ENCODE measurements around the gene ZFYVE28.

The ZFYVE28 gene

GRCh38 chr4:2343476-2343875 is 75.0 kb downstream of the ZFYVE28 start:
- no peak for DNase-seq

GRCh38 chr4:2341911-2342652 is 76.4 kb downstream of the ZFYVE28 start:
- DNase-seq, result no peak

GRCh38 chr4:2341261-2341841 is 77.1 kb downstream of the ZFYVE28 start:
- no peak for DNase-seq

GRCh38 chr4:2340272-2341061 is 78.0 kb downstream of the ZFYVE28 start:
- no peak for DNase-seq

GRCh38 chr4:2339458-2340271 is 78.8 kb downstream of the ZFYVE28 start:
- DNase-seq, result no peak

DNA sequence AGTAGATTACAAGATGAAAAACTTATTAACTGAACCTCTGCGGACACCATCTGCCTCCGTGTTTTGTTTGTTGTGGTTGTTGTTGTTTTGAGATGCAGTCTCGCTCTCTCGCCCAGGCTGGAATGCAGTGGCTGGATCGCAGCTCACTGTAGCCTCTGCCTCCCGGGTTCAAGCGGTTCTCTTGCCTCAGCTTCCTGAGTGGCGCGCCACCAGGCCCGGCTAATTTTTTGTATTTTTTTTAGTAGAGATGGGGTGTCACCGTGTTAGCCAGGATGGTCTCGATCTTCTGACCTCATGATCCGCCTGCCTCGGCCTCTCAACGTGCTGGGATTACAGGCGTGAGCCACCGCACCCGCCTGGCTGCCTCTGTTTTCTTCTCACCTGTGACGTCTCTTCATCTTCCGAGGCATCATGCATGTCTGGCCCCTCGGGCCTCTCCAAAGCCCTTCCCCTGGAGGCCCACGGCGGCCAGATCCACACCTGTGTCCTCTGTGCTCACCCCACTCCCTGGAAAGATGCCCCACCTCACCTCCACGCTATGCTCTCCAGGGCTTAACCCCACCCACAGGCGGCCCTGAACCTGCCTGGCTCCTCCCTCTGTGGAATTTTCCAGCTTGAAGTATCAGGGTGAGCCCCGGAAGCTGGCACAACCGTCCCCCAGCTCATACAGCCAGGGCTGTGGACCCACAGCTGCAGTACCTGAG is 79.5 kb downstream of the ZFYVE28 start:
- no peak for DNase-seq

- no peak for DNase-seq
These were observed 80.5 kb downstream of the ZFYVE28 start for GRCh38 chr4:2337896-2338295.

DNA sequence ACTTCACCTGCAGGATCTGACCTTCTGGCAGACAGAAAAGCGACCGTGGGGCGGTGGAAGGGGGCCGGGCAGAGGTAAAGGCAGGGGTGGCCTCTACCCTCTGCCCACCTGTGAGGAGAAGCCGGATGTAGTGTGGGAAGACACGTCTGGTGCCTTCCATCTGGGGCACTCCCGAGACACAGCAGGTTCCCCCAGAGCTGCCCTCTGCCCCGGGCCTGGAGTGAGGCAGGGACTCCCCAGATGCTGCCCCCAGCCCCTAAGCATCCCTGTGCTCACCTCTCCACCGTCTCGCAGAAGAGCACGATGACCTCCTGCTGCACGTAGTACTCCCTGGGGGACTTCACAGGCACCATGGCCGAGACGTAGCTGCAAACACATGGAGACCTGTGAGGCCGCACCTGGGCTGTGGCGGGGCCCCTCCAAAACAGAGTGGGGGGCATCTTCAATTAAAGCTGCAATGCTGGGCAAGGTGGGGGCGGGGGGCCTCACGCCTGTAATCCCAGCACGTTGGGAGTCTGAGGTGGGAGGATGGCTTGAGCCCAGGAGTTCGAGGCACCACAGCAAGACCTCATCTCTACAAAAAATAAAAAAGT is 81.2 kb downstream of the ZFYVE28 start:
- DNase-seq, result no peak

DNA sequence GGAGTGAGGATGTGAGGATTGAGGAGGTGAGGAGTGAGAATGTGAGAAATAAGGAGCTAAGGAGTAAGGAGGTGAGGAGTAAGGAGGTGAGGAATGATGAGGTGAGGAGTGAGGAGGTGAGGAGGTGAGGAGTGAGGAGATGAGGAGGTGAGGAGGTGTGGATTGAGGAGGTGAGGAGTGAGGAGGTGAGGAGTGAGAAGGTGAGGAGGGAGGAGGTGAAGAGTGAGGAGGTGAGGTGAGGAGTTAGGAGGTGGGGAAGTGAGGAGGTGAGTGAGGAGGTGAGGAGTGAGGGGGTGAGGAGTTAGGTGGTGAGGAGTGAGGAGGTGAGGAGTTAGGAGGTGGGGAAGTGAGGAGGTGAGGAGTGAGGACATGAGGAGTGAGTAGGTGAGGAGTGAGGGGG is 81.8 kb downstream of the ZFYVE28 start:
- no peak for DNase-seq

DNA sequence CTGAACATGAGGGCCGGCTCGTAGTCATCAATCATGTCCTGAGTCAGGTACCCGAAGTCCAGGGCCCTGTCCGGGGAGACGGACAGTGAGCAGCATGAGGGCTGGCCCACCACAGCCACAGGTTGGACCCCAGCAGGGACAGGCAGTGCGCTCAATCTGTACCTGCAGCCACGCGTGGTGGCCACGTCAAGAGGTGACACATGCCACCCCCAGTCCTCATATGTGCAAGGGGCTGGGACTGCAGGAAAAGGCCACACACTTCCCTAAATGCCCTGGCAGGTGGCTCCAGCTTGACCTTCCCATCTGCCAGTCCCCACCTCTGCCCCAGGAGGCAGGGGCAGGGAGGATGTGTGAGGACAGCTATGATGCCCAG is 82.7 kb downstream of the ZFYVE28 start:
- DNase-seq, result no peak

DNA sequence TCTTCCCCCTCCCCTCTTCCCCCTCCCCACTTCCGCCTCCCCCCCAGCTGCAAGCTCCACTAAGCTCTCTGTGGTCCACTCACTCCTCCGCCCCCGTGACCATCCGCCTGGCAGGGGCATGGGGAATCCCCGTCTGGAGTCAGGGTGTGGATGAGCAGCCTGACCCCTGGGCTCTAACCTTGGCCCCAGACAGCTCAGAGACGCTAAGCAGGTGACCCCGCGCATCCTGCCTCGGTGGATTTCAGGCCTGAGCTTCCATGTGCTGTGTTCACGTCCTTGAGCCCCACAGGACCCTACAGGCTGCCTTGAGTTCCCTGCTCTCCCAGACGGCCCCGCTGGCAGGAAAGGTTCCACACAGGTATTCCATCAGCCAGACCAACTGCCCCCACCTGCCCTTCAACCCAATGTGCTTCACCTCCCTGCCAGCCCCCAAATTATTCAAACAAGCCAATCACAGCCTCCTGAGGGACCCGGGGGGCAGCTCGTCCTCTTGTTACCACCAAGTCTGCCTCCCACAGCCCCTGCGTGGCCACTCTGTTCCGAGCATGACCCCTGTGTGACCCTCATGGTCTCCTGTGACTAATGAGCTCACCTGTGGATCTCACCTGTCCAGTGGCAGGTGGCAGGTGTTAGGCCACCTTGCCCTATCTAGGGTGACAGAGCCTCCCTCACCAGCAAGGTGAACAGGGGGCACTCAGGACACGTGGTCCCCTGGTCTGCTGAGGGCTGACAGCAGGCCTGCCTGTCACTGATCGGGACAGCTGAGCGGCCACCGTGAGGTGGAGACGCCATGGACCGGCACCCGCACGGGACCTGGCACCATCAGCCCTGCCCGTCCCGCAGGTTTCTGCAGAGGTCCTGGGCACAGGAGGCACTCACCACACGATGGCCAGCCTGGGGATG is 83.4 kb downstream of the ZFYVE28 start:
- DNase-seq, result no peak

DNA sequence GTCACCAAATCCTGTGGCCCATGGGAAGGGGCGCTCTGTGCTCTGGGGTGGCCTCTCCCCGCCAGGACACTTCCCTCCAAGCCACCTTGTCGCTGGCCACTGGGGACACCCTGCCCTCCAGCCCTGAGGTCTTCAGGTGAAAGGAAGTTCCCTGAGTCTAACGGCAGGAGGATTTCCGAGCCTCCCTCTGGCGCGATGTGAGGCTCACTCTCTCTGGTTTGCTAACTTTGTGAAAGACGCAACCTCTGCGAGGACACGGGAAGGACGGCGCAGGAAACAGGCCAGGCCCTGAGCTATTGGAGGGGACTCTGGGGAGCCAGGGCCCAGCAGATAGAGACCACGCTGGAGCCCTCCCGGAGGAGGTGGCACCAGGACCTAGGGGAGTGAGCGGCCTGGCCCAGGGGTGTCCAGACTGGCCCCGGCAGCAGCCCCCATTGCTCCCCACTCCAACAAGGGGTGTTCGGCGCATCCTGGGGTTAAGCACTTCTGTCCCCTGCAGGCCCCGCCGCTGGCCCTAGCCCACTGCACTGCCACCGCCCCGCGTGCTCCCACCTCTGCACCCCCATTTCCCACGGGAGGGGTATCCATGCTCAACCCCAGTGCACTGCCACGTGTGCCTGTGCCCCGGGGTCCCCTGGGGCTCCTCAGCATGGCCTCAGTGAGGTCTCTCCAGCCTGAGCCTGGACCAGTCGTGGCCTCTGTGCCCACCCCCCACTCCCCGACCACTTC is 84.4 kb downstream of the ZFYVE28 start:
- no peak for DNase-seq

DNA sequence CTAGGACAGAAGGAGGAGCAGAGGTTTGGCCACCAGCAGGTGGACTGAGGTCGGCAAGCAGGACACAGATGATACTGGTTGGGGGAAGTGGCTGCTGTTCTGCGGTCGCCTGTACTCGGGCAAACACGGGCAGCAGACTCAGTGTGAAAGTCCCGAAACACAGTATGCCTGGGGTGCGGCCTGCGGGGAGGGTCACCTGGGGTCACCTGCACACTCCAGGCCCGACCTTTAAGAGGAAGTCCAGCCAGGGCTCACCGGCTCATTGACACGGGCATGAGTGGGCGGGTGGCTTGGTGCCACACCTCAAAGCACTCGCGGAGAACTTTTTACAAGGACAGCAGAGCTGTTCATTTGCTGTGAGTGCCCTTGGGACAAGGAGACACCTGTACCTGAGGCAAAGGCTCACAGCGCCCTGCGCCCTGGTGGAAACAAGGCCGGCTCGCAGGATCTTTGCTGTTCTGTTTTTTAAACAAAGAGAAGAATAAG is 85.0 kb downstream of the ZFYVE28 start:
- DNase-seq, result no peak

- no peak for DNase-seq
These were observed 85.5 kb downstream of the ZFYVE28 start for GRCh38 chr4:2332976-2333319.

- no peak for DNase-seq
These were observed 86.1 kb downstream of the ZFYVE28 start for GRCh38 chr4:2332201-2332975.

DNA sequence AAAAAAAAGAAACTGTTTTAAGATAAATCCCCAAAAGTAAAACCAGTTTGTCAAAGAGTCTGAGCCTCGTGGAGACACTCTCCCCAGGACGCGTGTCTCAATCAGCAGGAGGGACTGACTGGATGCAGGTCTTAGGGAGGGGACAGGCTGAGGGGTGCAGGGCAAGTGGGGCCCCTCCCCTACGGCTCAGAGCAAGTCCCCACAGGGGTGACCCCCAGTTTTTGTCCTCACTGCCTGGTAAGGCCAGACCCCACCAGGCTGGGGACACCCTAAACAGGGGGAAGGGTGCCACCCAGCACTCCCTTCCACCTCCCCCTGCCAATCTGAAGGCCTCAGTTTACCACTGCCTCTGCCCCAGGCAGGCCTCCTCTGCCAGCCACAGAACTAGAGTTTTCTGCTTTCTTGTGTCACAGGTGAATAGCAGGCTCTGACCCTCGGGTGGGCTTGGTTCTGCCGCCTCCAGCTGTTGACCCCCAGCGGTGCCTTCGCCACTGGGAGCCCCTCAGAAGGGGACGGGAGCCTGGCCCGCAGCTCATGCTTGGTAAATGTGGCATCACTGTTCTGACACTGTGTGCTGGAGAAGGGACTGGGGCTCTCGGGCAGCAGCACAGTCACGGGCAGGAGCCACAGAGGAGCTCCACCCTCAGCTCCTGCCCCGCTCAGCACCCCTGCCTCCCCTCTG is 86.8 kb downstream of the ZFYVE28 start:
- no peak for DNase-seq

- no peak for DNase-seq
These were observed 87.4 kb downstream of the ZFYVE28 start for GRCh38 chr4:2331043-2331420.

DNA sequence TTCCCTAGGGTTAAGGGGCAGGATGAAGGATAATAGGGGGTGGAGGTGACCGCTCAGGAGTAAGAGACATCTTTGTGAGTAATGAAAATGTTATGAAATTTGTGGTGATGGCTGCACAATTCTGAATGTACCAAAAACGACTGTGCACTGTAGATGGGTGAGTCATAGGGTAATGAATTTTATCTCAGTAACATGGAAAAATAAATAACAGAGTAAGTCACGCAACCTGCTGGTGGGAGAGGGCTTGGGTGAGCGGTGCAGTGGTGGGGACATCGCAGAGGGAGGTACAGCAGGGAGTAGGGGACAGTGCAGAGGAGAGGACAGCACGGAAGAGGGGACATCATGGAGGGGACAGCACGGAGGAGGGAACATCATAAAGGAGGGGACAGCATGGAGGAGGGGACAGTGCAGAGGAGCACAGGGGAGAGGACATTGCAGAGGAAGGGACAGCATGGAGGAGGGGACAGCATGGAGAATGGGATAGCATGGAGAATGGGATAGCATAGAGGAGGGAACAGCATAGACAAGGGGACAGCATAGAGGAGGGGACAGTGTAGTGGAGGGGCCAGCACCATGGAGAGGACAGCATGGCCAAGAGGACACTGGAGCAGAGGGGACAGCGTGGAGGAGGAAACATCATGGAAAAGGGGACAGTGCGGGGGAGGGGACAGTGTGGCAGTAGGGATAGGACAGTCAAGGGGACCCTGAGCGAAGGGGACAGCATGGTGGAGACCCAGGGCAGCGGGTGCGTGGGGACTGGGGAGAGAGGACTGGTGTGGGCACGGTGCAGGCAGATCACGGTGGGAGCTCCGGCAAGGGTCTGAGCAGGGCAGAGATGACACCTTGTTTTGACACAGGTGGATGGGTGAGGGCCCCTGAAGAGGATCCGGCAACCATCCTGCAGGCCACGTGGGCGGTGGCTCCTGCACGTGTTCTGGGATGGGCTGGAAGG is 88.1 kb downstream of the ZFYVE28 start:
- no peak for DNase-seq

Data from stimulated activated CD4-positive, alpha-beta T cell treated with anti-CD3 and anti-CD28 coated beads, Interleukin-1b, Interleukin-23, amount 100 ng/mL, for 48 hours (primary cell).